NK-92 (cell line): Measurements from ENCODE around the gene SWT1.
"Not testable (repeated sequence)": the region's sequence is repeated elsewhere in the genome, so short reads cannot be mapped to it uniquely, and the experiment has no call there.

Experiments
- DNase-seq: peaks from one replicate; lab custom pipeline; 2025; ENCODE audit not compliant: unreplicated experiment; lab: John Stamatoyannopoulos, UW

Gene SWT1

GRCh38 chr1:185170291-185170848 is 13.4 kb downstream of the SWT1 start:
- DNase-seq, result no peak

GRCh38 chr1:185193756-185194155 is 36.8 kb downstream of the SWT1 start:
- DNase-seq, result no peak

- not testable (repeated sequence) for DNase-seq
Measured at GRCh38 chr1:185198712-185199111, 41.7 kb downstream of the SWT1 start.

GRCh38 chr1:185200889-185201288 is 43.9 kb downstream of the SWT1 start:
- no peak for DNase-seq

GRCh38 chr1:185207170-185207569 is 50.2 kb downstream of the SWT1 start:
- no peak for DNase-seq

GRCh38 chr1:185207980-185208602 is 51.1 kb downstream of the SWT1 start:
- DNase-seq, result no peak

GRCh38 chr1:185208626-185209180 is 51.7 kb downstream of the SWT1 start:
- no peak for DNase-seq

- DNase-seq, result not testable (repeated sequence)
Measured at GRCh38 chr1:185209357-185209756, 52.4 kb downstream of the SWT1 start.

GRCh38 chr1:185213091-185213490 is 56.1 kb downstream of the SWT1 start:
- DNase-seq, result no peak

- no peak for DNase-seq
Measured at GRCh38 chr1:185215911-185216310, 58.9 kb downstream of the SWT1 start.

GRCh38 chr1:185224132-185224531 is 67.2 kb downstream of the SWT1 start:
- no peak for DNase-seq

- DNase-seq, result no peak
Measured at GRCh38 chr1:185227161-185227560, 70.2 kb downstream of the SWT1 start.

GRCh38 chr1:185228979-185229378 is 72.0 kb downstream of the SWT1 start:
- DNase-seq, result no peak

GRCh38 chr1:185229981-185230380 is 73.0 kb downstream of the SWT1 start:
- no peak for DNase-seq

- no peak for DNase-seq
Measured at GRCh38 chr1:185232874-185233273, 75.9 kb downstream of the SWT1 start.

GRCh38 chr1:185234183-185234582 is 77.2 kb downstream of the SWT1 start:
- DNase-seq, result not testable (repeated sequence)

GRCh38 chr1:185237176-185237575 is 80.2 kb downstream of the SWT1 start:
- not testable (repeated sequence) for DNase-seq

- DNase-seq, result no peak
Measured at GRCh38 chr1:185237661-185238060, 80.7 kb downstream of the SWT1 start.

- no peak for DNase-seq
Measured at GRCh38 chr1:185238447-185238846, 81.5 kb downstream of the SWT1 start.

- DNase-seq, result no peak
Measured at GRCh38 chr1:185239861-185240260, 82.9 kb downstream of the SWT1 start.

GRCh38 chr1:185241127-185241526 is 84.2 kb downstream of the SWT1 start:
- DNase-seq, result no peak

- DNase-seq, result no peak
Measured at GRCh38 chr1:185244015-185244747, 87.2 kb downstream of the SWT1 start.
